ENCODE measurements around the gene HYKK.

- TF ChIP-seq, protein P1, sequence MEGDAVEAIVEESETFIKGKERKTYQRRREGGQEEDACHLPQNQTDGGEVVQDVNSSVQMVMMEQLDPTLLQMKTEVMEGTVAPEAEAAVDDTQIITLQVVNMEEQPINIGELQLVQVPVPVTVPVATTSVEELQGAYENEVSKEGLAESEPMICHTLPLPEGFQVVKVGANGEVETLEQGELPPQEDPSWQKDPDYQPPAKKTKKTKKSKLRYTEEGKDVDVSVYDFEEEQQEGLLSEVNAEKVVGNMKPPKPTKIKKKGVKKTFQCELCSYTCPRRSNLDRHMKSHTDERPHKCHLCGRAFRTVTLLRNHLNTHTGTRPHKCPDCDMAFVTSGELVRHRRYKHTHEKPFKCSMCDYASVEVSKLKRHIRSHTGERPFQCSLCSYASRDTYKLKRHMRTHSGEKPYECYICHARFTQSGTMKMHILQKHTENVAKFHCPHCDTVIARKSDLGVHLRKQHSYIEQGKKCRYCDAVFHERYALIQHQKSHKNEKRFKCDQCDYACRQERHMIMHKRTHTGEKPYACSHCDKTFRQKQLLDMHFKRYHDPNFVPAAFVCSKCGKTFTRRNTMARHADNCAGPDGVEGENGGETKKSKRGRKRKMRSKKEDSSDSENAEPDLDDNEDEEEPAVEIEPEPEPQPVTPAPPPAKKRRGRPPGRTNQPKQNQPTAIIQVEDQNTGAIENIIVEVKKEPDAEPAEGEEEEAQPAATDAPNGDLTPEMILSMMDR (IDR thresholded peaks at IDR 0.05) = no peak
- TF ChIP-seq POLR2A (IDR thresholded peaks at IDR 0.05) (no peak), EP300 (IDR thresholded peaks at IDR 0.05) (no peak)
These were observed 54.1 kb downstream of the HYKK start for GRCh38 chr15:78561490-78561889.
